Naive thymus-derived CD4-positive, alpha-beta T cell (primary cell): ENCODE data around the gene CTPS2. TPM values are rescaled to one million over a fixed set of nuclear protein-coding genes. Genes with fewer than 3 reads are reported as not detected.

Experiments used
- ATAC-seq: fragments of 150-1000 bp; cut with Tn5 transposase; 2 replicates; pipeline ENCODE4 v1.10.0; 2021; ENCODE audit warnings: mild to moderate bottlenecking, moderate library complexity
- CTCF ChIA-PET: fragments of 350-600 bp; sonication (Branson Sonifier 250); formaldehyde crosslinking; loops from one replicate; lab custom pipeline; 2021; ENCODE audit warnings: antibody characterized with exemption; lab: Charles Lee
- POLR2A ChIA-PET: fragments of 350-600 bp; sonication (Branson Sonifier 250); formaldehyde crosslinking; loops from one replicate; lab custom pipeline; 2021; ENCODE audit warnings: antibody characterized with exemption, inconsistent platforms; lab: Charles Lee
- DNase-seq, 9 donors: peaks; one replicate each; pipeline versions ENCODE4 v3.0.0 to v3.0.0-alpha.2; 2020 to 2022; ENCODE audit warnings: mixed read lengths in 1 of 9
- H3K27ac ChIP-seq: one replicate; pipeline ENCODE4 v1.7.0; 2013; ENCODE audit warnings: mild to moderate bottlenecking, low read depth, low read length, moderate library complexity
- H3K27me3 ChIP-seq, 2 donors: one replicate each; pipeline ENCODE4 v1.7.0; 2013; ENCODE audit warnings: low read length in 2 of 2, mild to moderate bottlenecking in 2 of 2, moderate library complexity in 2 of 2; ENCODE audit not compliant: control insufficient read depth in 2 of 2, insufficient read depth in 2 of 2
- H3K36me3 ChIP-seq, 3 experiments: 1 replicate in 2 of 3; 2 replicates in 1 of 3; pipeline ENCODE4 v1.7.0; 2013; ENCODE audit warnings: low read length in 3 of 3, mild to moderate bottlenecking in 3 of 3, moderate library complexity in 1 of 3; ENCODE audit not compliant: insufficient read depth in 3 of 3, control insufficient read depth in 2 of 3
- H3K4me1 ChIP-seq, 2 donors: one replicate each; pipeline ENCODE4 v1.7.0; 2013; ENCODE audit warnings: low read length in 2 of 2, mild to moderate bottlenecking in 2 of 2, moderate library complexity in 1 of 2; ENCODE audit not compliant: control insufficient read depth in 2 of 2, insufficient read depth in 2 of 2
- H3K4me3 ChIP-seq: 2 replicates; pipeline ENCODE4 v1.7.0; 2013; ENCODE audit warnings: mild to moderate bottlenecking, low read length
- H3K9me3 ChIP-seq, 3 experiments: 1 replicate in 2 of 3; 2 replicates in 1 of 3; pipeline ENCODE4 v1.7.0; 2013; ENCODE audit warnings: low read length in 3 of 3; ENCODE audit not compliant: control insufficient read depth in 2 of 3
- H3K27ac Mint-ChIP-seq, 9 donors: one replicate each; pipeline ENCODE4 v1.8.0; 2020 to 2022; ENCODE audit warnings: mixed read lengths in 9 of 9, mild to moderate bottlenecking in 8 of 9, moderate library complexity in 5 of 9, inconsistent platforms in 2 of 9
- H3K27me3 Mint-ChIP-seq, 5 donors: one replicate each; pipeline ENCODE4 v1.8.0; 2021 to 2022; ENCODE audit warnings: mixed read lengths in 5 of 5, mild to moderate bottlenecking in 1 of 5
- H3K36me3 Mint-ChIP-seq, 5 donors: one replicate each; pipeline ENCODE4 v1.8.0; 2020 to 2022; ENCODE audit warnings: mixed read lengths in 5 of 5, mild to moderate bottlenecking in 3 of 5, inconsistent platforms in 1 of 5
- H3K4me1 Mint-ChIP-seq, 7 donors: one replicate each; pipeline ENCODE4 v1.8.0; 2020 to 2022; ENCODE audit warnings: mixed read lengths in 7 of 7, mild to moderate bottlenecking in 3 of 7, inconsistent platforms in 1 of 7
- H3K4me3 Mint-ChIP-seq, 10 donors: one replicate each; pipeline ENCODE4 v1.8.0; 2020 to 2022; ENCODE audit warnings: mild to moderate bottlenecking in 10 of 10, mixed read lengths in 10 of 10, moderate library complexity in 6 of 10, inconsistent platforms in 2 of 10
- H3K9me3 Mint-ChIP-seq, 11 donors: one replicate each; pipeline ENCODE4 v1.8.0; 2020 to 2022; ENCODE audit warnings: mixed read lengths in 11 of 11, mild to moderate bottlenecking in 4 of 11, inconsistent platforms in 1 of 11, moderate library complexity in 1 of 11
- intact Hi-C, 2 donors: fragments of 100-400 bp; cut with micrococcal nuclease; formaldehyde crosslinking; loops; one replicate each; pipeline ENCODE4 v1.15.1; 2023
- polyA plus RNA-seq, 2 donors: library from polyadenylated mRNA; unstranded; fragments of 300-500 nt; fragmentation: Illumina TruSeq; gene quantifications; one replicate each; pipeline ENCODE4 v1.2.3, GENCODE V29; 2021
- total RNA-seq, 6 experiments: library from RNA in 5 of 6; stranded (reverse) in 5 of 6; gene quantifications; 1 replicate in 5 of 6; 2 replicates in 1 of 6; pipeline ENCODE4 v1.2.3 and lab custom pipeline; 2021 to 2026

The CTPS2 gene
- total and polyA plus RNA-seq, 7 experiments from 2014 or later, result 2.7 to 8.9 (median 5.6) TPM

GRCh38 chrX:16560173-16560572 is 152.3 kb downstream of the CTPS2 start:
- H3K4me3 Mint-ChIP-seq, result no peak overlapping the region
- peak overlapping the region in 1 of 9 donors; percentile 32 for H3K27ac Mint-ChIP-seq
- Histone ChIP-seq H3K27me3 (no peaks in the 10 kb centered on the region), H3K9me3 (no peaks in the 10 kb centered on the region), H3K4me1 (no peaks in the 10 kb centered on the region), H3K4me3 (no peak overlapping the region), H3K36me3 (no peaks in the 10 kb centered on the region), H3K27ac (no peak overlapping the region)
- intact Hi-C loops, result no loop called here
- no peaks in the 10 kb centered on the region for H3K36me3 Mint-ChIP-seq
- ATAC-seq (no peak), DNase-seq (no peak)
- H3K4me1 Mint-ChIP-seq, result peaks cover 5 to 14% (median 7%) of the 10 kb centered on the region in 7 donors
- H3K9me3 Mint-ChIP-seq, result no peaks in the 10 kb centered on the region
- POLR2A ChIA-PET, result no interaction called here
- H3K27me3 Mint-ChIP-seq, result no peaks in the 10 kb centered on the region
- CTCF ChIA-PET, result no interaction called here

GRCh38 chrX:16559206-16559619 is 153.3 kb downstream of the CTPS2 start:
- H3K36me3 Mint-ChIP-seq, result no peaks in the 10 kb centered on the region

DNA sequence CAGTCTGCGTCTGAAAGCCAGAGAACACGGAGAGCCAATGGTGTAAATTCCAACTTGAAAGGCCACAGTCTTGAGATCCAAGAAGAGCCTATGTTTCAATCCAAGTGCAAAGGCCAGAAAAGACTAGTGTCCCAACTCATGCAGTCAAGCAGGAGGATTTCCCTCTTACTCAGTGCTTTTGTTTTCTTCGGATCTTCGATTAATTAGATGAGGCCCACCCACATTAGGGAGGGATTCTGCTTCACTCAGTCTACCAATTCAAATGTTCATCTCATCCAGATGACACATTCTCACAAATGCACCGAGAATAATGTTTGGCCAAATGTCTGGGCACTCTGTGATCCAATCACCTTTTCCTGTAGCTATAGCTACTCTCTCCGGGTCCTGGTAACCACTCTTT is 154.0 kb downstream of the CTPS2 start:
- Histone ChIP-seq H3K9me3 (no peaks in the 10 kb centered on the region), H3K4me1 (no peaks in the 10 kb centered on the region), H3K27ac (no peak overlapping the region), H3K27me3 (no peaks in the 10 kb centered on the region), H3K36me3 (no peaks in the 10 kb centered on the region), H3K4me3 (no peak overlapping the region)
- no peaks in the 10 kb centered on the region for H3K27me3 Mint-ChIP-seq
- ATAC-seq (no peak), DNase-seq (no peak)
- CTCF ChIA-PET, result interaction anchor here (0.6 kb wide), 1 partner anchor 31 kb away, joined by 5 read pairs; no protein-coding TSS in a partner anchor
- POLR2A ChIA-PET, result no interaction called here
- H3K27ac Mint-ChIP-seq, result no peak overlapping the region
- no peaks in the 10 kb centered on the region for H3K9me3 Mint-ChIP-seq
- H3K36me3 Mint-ChIP-seq, result no peaks in the 10 kb centered on the region
- intact Hi-C loops, result no loop called here
- H3K4me1 Mint-ChIP-seq, result peaks cover 5 to 14% (median 7%) of the 10 kb centered on the region in 7 donors
- no peak overlapping the region for H3K4me3 Mint-ChIP-seq

More at GRCh38 chrX:16559206-16559619, 153.3 kb downstream of the CTPS2 start:
- Mint-ChIP-seq H3K27ac (peak overlapping the region in 2 of 9 donors; percentile 14 to 23), H3K9me3 (no peaks in the 10 kb centered on the region), H3K27me3 (no peaks in the 10 kb centered on the region), H3K4me3 (no peak overlapping the region), H3K4me1 (peaks cover 5 to 14% (median 7%) of the 10 kb centered on the region in 7 donors)
- Histone ChIP-seq H3K9me3 (no peaks in the 10 kb centered on the region), H3K4me3 (no peak overlapping the region), H3K4me1 (no peaks in the 10 kb centered on the region), H3K27ac (no peak overlapping the region), H3K27me3 (no peaks in the 10 kb centered on the region), H3K36me3 (no peaks in the 10 kb centered on the region)
- CTCF ChIA-PET, result no interaction called here
- POLR2A ChIA-PET, result no interaction called here
- no peak for DNase-seq
- intact Hi-C loops, result no loop called here
- ATAC-seq, result no peak

DNA sequence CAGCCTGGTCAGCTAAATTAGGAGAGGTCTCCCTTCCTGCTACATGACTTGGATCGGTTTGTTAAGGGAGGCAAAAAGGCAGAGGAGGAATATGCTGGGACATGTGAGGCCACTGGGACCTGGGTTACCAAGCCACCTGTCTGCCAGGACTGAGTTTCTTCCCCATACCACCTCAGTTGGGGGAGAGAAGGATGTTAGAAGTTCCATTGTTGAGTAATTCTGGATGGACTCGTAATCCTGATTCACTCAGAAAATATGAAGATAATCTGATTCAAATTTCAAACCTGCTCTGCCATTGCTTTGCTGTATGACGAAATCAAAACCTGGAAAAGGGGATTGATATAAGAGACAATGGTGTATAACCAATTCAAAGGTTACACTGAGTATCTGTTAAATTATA is 159.9 kb downstream of the CTPS2 start:
- Mint-ChIP-seq H3K27me3 (no peaks in the 10 kb centered on the region), H3K4me3 (no peak overlapping the region), H3K4me1 (peaks cover 0 to 5% (median 0%) of the 10 kb centered on the region in 7 donors), H3K27ac (no peak overlapping the region), H3K36me3 (peaks cover 0 to 3% (median 0%) of the 10 kb centered on the region in 5 donors), H3K9me3 (no peaks in the 10 kb centered on the region)
- DNase-seq (no peak), ATAC-seq (no peak)
- no peaks in the 10 kb centered on the region for H3K27me3 ChIP-seq
- no peak overlapping the region for H3K27ac ChIP-seq
- CTCF ChIA-PET, result no interaction called here
- POLR2A ChIA-PET, result no interaction called here
- no peaks in the 10 kb centered on the region for H3K36me3 ChIP-seq
- no peaks in the 10 kb centered on the region for H3K9me3 ChIP-seq
- intact Hi-C loops, result no loop called here
- no peak overlapping the region for H3K4me3 ChIP-seq
- no peaks in the 10 kb centered on the region for H3K4me1 ChIP-seq

DNA sequence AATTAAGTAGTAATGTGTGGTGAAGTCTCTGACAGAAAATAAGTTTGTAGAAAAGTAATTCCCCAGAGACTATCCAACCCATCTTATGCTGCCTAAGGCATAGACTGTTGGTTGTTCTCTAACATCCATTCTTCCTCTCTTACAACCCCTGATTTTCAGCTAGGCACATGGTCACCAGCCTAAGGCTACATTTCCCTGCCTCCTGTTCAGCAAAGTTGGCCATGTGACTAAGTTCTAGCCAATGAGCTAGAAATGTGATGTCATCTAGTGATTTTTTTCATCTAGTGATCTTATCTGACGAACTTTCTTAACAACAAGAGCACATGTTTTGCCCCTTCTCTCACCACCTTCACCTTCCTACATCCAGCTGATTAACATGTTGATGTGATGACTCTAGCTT is 164.8 kb downstream of the CTPS2 start:
- Histone ChIP-seq H3K4me3 (no peak overlapping the region), H3K9me3 (no peaks in the 10 kb centered on the region), H3K36me3 (no peaks in the 10 kb centered on the region), H3K4me1 (no peaks in the 10 kb centered on the region), H3K27me3 (no peaks in the 10 kb centered on the region), H3K27ac (no peak overlapping the region)
- ATAC-seq, result no peak
- H3K9me3 Mint-ChIP-seq, result no peaks in the 10 kb centered on the region
- H3K27me3 Mint-ChIP-seq, result no peaks in the 10 kb centered on the region
- CTCF ChIA-PET, result no interaction called here
- peaks cover 0 to 3% (median 0%) of the 10 kb centered on the region in 5 donors for H3K36me3 Mint-ChIP-seq
- H3K4me3 Mint-ChIP-seq, result no peak overlapping the region
- POLR2A ChIA-PET, result no interaction called here
- H3K27ac Mint-ChIP-seq, result peak overlapping the region in 2 of 9 donors; percentile 25 to 63
- H3K4me1 Mint-ChIP-seq, result peaks cover 0 to 5% (median 0%) of the 10 kb centered on the region in 7 donors
- DNase-seq, result no peak
- intact Hi-C loops, result no loop called here

DNA sequence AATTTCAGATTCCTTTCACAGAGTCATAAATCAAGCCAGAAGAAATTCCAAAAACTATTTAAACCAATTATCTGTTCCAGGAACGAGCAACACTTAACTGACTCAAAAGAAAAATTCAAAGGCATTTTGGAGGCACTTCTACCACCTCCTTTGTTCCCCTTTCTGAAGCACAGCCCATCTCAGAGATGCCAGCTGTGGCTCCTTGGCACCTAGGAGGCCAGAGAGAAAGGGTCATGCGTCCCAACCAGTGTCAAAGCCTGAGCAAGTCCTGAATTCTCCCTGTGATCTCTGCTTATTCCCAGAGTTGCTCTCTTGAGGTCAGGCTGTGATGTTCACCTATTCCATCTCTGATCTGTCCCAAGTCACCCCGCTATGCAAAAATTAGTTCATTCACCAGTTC is 167.5 kb downstream of the CTPS2 start:
- Histone ChIP-seq H3K4me3 (no peak overlapping the region), H3K9me3 (no peaks in the 10 kb centered on the region), H3K36me3 (no peaks in the 10 kb centered on the region), H3K27ac (no peak overlapping the region), H3K4me1 (no peaks in the 10 kb centered on the region), H3K27me3 (no peaks in the 10 kb centered on the region)
- intact Hi-C loops, result no loop called here
- POLR2A ChIA-PET, result no interaction called here
- ATAC-seq (no peak), DNase-seq (no peak)
- CTCF ChIA-PET, result no interaction called here
- Mint-ChIP-seq H3K27ac (no peak overlapping the region), H3K27me3 (no peaks in the 10 kb centered on the region), H3K4me1 (peaks cover 0 to 5% (median 0%) of the 10 kb centered on the region in 7 donors), H3K9me3 (peaks cover 0 to 5% (median 0%) of the 10 kb centered on the region in 11 donors), H3K36me3 (peaks cover 0 to 3% (median 0%) of the 10 kb centered on the region in 5 donors), H3K4me3 (no peak overlapping the region)
